Endothelial cell of umbilical vein (primary cell): ENCODE data around the gene SLC30A3. TPM values are rescaled to one million over a fixed set of nuclear protein-coding genes. Genes with fewer than 3 reads are reported as not detected.

ENCODE experiments used
- BruUV-seq: library from RNA; stranded (reverse); fragments of 400-500 nt; replicated peaks from 2 replicates; lab custom pipeline; 2021; lab: Mats Ljungman, UMichigan
- CTCF ChIA-PET: fragments of 300-600, 350-600 bp; sonication (Branson Sonifier 250); formaldehyde crosslinking; loops from one replicate; lab custom pipeline; 2021; ENCODE audit warnings: antibody characterized with exemption, inconsistent platforms; lab: Charles Lee
- POLR2A ChIA-PET: fragments of 300-600, 350-600 bp; sonication (Branson Sonifier 250); formaldehyde crosslinking; loops from one replicate; lab custom pipeline; 2021; ENCODE audit warnings: antibody characterized with exemption, inconsistent platforms; lab: Charles Lee
- DNase-seq: peaks from one replicate; pipeline ENCODE4 v3.0.0-alpha.2; 2011; ENCODE audit warnings: low read depth, low spot score
- FAIRE-seq: peaks from 2 replicates; lab custom pipeline; 2011; peaks lifted over from hg19 to GRCh38; lab: Jason Lieb, UNC
- H2AFZ ChIP-seq: 2 replicates; pipeline ENCODE4 v1.6.0; 2012; ENCODE audit warnings: low read depth, low read length, control low read depth, inconsistent platforms
- H3K27ac ChIP-seq: 2 replicates; pipeline ENCODE4 v1.5.1; 2011; ENCODE audit warnings: low read depth, mild to moderate bottlenecking, control low read depth, low read length, moderate library complexity; ENCODE audit not compliant: insufficient read depth
- H3K27me3 ChIP-seq, 2 experiments: 2 replicates each; pipeline versions ENCODE4 v1.6.0 to v1.6.1; 2011; ENCODE audit warnings: low read length in 2 of 2, mixed read lengths in 1 of 2; ENCODE audit not compliant: control insufficient read depth in 2 of 2, insufficient read depth in 2 of 2
- H3K36me3 ChIP-seq, 2 experiments: 2 replicates in 1 of 2; 3 replicates in 1 of 2; pipeline ENCODE4 v1.5.1; 2011; ENCODE audit warnings: low read length in 2 of 2, mild to moderate bottlenecking in 1 of 2, moderate library complexity in 1 of 2; ENCODE audit not compliant: control insufficient read depth in 2 of 2, insufficient read depth in 2 of 2; ENCODE audit errors: extremely low read depth in 1 of 2
- H3K4me1 ChIP-seq: 3 replicates; pipeline ENCODE4 v1.5.1; 2011; ENCODE audit warnings: mild to moderate bottlenecking, low read length; ENCODE audit not compliant: control insufficient read depth, insufficient read depth; ENCODE audit errors: extremely low read depth
- H3K4me2 ChIP-seq: 2 replicates; pipeline ENCODE4 v1.6.1; 2011; ENCODE audit warnings: low read length, control low read depth, mixed read lengths; ENCODE audit not compliant: insufficient read depth
- H3K4me3 ChIP-seq, 3 experiments: fragments of 200-600 bp in 1 of 3; sonication (generic), shearing (Covaris generic) in 1 of 3; replicated peaks in 1 of 3; 2 replicates each; pipeline ENCODE4 v1.5.1; 2011 to 2016; ENCODE audit warnings: control low read depth in 3 of 3, low read length in 3 of 3, mild to moderate bottlenecking in 2 of 3, inconsistent platforms in 1 of 3, low read depth in 1 of 3, moderate library complexity in 1 of 3; ENCODE audit not compliant: insufficient read depth in 1 of 3
- H3K79me2 ChIP-seq: 2 replicates; pipeline ENCODE4 v1.6.0; 2012; ENCODE audit warnings: low read length, inconsistent platforms; ENCODE audit not compliant: control insufficient read depth, insufficient read depth
- H3K9ac ChIP-seq: replicated peaks from 2 replicates; pipeline ENCODE3; 2011; ENCODE audit warnings: low read length, control low read depth; ENCODE audit not compliant: insufficient read depth; ENCODE audit errors: extremely low read depth
- H3K9me1 ChIP-seq: replicated peaks from 3 replicates; pipeline ENCODE4 v1.6.0; 2011; ENCODE audit warnings: mild to moderate bottlenecking, low read length; ENCODE audit not compliant: control insufficient read depth, insufficient read depth; ENCODE audit errors: extremely low read depth
- H3K9me3 ChIP-seq: replicated peaks from 2 replicates; pipeline ENCODE4 v1.5.1; 2012; ENCODE audit warnings: low read length, inconsistent platforms; ENCODE audit not compliant: control insufficient read depth, insufficient read depth
- H4K20me1 ChIP-seq: replicated peaks from 2 replicates; pipeline ENCODE3; 2011; ENCODE audit warnings: mild to moderate bottlenecking, low read length; ENCODE audit not compliant: control insufficient read depth, insufficient read depth; ENCODE audit errors: extremely low read depth
- JUN ChIP-seq: IDR thresholded peaks from 2 replicates; pipeline ENCODE4 v1.6.1; 2011; ENCODE audit warnings: borderline replicate concordance, low read depth; ENCODE audit not compliant: insufficient read length, insufficient read depth
- MAX ChIP-seq: IDR thresholded peaks from 2 replicates; pipeline ENCODE4 v1.6.1; 2011; ENCODE audit not compliant: insufficient read depth, insufficient read length
- dilution Hi-C: fragments of 300-500 bp; cut with MboI; formaldehyde crosslinking; loops from one replicate; pipeline ENCODE4 v1.15.0; 2019; ENCODE audit warnings: low sequenced_read_pairs; ENCODE audit not compliant: extremely low pct_ligation_motif_present
- intact Hi-C: fragments of 100-400 bp; cut with micrococcal nuclease; formaldehyde crosslinking; loops from one replicate; pipeline ENCODE4 v1.10.0; 2022
- polyA plus RNA-seq, 4 experiments: library from polyadenylated mRNA; depleted of rRNA in 3 of 4; stranded (reverse) in 3 of 4; unstranded in 1 of 4; fragments of >200 nt; gene quantifications; 2 replicates each; pipeline versions ENCODE4 v1.2.1 to v1.2.3, GENCODE V29; 2011 to 2012; ENCODE audit warnings: missing spikeins in 1 of 4
- total RNA-seq: library from RNA; stranded (reverse); gene quantifications from 2 replicates; pipeline ENCODE4 v1.2.3, GENCODE V29; 2021

Gene SLC30A3
- total and polyA plus RNA-seq, 2 donors (not counting 3 experiments of a cell fraction or from before 2014, with no cell fraction given), result 16.7 to 63.9 TPM

GRCh38 chr2:27255660-27256059, 7.2 kb downstream of the SLC30A3 start:
- H3K27me3 ChIP-seq, result peaks cover 0 to 4% of the 10 kb centered on the region in 2 experiments
- intact Hi-C loops, result no loop called here
- no peak overlapping the region for H3K4me3 ChIP-seq
- no peaks in the 10 kb centered on the region for H3K79me2 ChIP-seq
- peak; percentile 49 for DNase-seq
- no peaks in the 10 kb centered on the region for H3K9me3 ChIP-seq
- no TSS peak for BruUV-seq
- no peaks in the 10 kb centered on the region for H3K9me1 ChIP-seq
- no peak overlapping the region for H3K9ac ChIP-seq
- peaks cover 0 to 15% of the 10 kb centered on the region in 2 experiments for H3K36me3 ChIP-seq
- TF ChIP-seq JUN (peak; percentile 26), MAX (no peak)
- peak; percentile 8 for FAIRE-seq
- ChIA-PET CTCF (interaction anchor here (1.2 to 3.0 kb wide), 5 partner anchors 9 to 47 kb away, joined by 3 to 21 read pairs (median 5); no protein-coding TSS in a partner anchor), POLR2A (no interaction called here)
- no peak overlapping the region for H3K27ac ChIP-seq
- no peaks in the 10 kb centered on the region for H4K20me1 ChIP-seq
- no peak overlapping the region for H3K4me2 ChIP-seq
- H3K4me1 ChIP-seq, result peaks cover 11% of the 10 kb centered on the region
- H2AFZ ChIP-seq, result no peak overlapping the region
- dilution Hi-C loops, result no loop called here

- H3K9me1 ChIP-seq, result no peaks in the 10 kb centered on the region
- no peaks in the 10 kb centered on the region for H4K20me1 ChIP-seq
- H3K9me3 ChIP-seq, result no peaks in the 10 kb centered on the region
- FAIRE-seq (peak; percentile 33), DNase-seq (peak; percentile 73)
- CTCF ChIA-PET, result interaction anchor here (1.2 to 3.0 kb wide), 4 partner anchors 10 to 48 kb away, joined by 3 to 21 read pairs (median 8); no protein-coding TSS in a partner anchor
- no peak for TF ChIP-seq JUN
- H3K4me2 ChIP-seq, result no peak overlapping the region
- no peak overlapping the region for H3K9ac ChIP-seq
- BruUV-seq, result no TSS peak
- no peaks in the 10 kb centered on the region for H3K79me2 ChIP-seq
- dilution Hi-C loops (no loop called here), intact Hi-C loops (no loop called here)
- peaks cover 14% of the 10 kb centered on the region for H3K4me1 ChIP-seq
- no peak overlapping the region for H3K27ac ChIP-seq
- H3K36me3 ChIP-seq, result peaks cover 0 to 15% of the 10 kb centered on the region in 2 experiments
- H3K27me3 ChIP-seq, result no peaks in the 10 kb centered on the region
- H3K4me3 ChIP-seq, result no peak overlapping the region
- no peak overlapping the region for H2AFZ ChIP-seq
- POLR2A ChIA-PET, result no interaction called here
Measured at GRCh38 chr2:27255187-27255586, 7.7 kb downstream of the SLC30A3 start.
